ENCODE data around the gene CLN6. TPM values are rescaled to one million over a fixed set of nuclear protein-coding genes. Genes with fewer than 3 reads are reported as not detected.
A peak's percentile ranks its signal among the peaks of the same experiment; 100 is the strongest.

The CLN6 gene
- total and polyA plus RNA-seq, 2 experiments from 2014 or later: 3.8 to 17.4 TPM

GRCh38 chr15:68252925-68253534 is 23.5 kb upstream of the CLN6 start:
- H4K20me1 ChIP-seq (ENCODE audit: insufficient read depth): no peaks in the 10 kb centered on the region
- no peaks in the 10 kb centered on the region for H3K27me3 ChIP-seq (replicated peaks; ENCODE audit: insufficient read depth)
- 2% methylated on average over 7 of the region's 7 CpGs for WGBS, 2 experiments (ENCODE audit: low coverage in 1 of 2, low lambda C conversion rate in 2 of 2, missing lambda C conversion rate in 2 of 2)
- H2AFZ ChIP-seq: peak overlapping the region; percentile 12; the same call in 1 of the 2 replicates
- H3K9me2 ChIP-seq (ENCODE audit: insufficient read depth): no peaks in the 10 kb centered on the region
- H3K27ac ChIP-seq: no peak overlapping the region
- no peaks in the 10 kb centered on the region for H3F3A ChIP-seq (ENCODE audit: insufficient read depth)
- peak overlapping the region; percentile 38 for H3K4me2 ChIP-seq (ENCODE audit: unreplicated experiment)
- peaks cover 5% of the 10 kb centered on the region for H3K79me2 ChIP-seq (ENCODE audit: insufficient read depth)
- peak; percentile 87 for DNase-seq
- TF ChIP-seq EZH2phosphoT487 (IDR thresholded peaks at IDR 0.05; ENCODE audit: insufficient read depth, low read depth) (no peak), EZH2 (IDR thresholded peaks at IDR 0.05; ENCODE audit: insufficient read depth, poor library complexity, severe bottlenecking) (no peak)
- H3K9ac ChIP-seq: no peak overlapping the region
- in situ Hi-C loops (cut with MboI): no loop called here
- H3K36me3 ChIP-seq (ENCODE audit: low read depth): no peaks in the 10 kb centered on the region
- H3K4me1 ChIP-seq (ENCODE audit: insufficient read depth): peaks cover 12% of the 10 kb centered on the region
- H3K4me3 ChIP-seq: 0 out of 2 replicates have a peak overlapping the region, but pooled peaks have one; percentile 3
- no peaks in the 10 kb centered on the region for H3K9me3 ChIP-seq (ENCODE audit: low read depth)

DNA sequence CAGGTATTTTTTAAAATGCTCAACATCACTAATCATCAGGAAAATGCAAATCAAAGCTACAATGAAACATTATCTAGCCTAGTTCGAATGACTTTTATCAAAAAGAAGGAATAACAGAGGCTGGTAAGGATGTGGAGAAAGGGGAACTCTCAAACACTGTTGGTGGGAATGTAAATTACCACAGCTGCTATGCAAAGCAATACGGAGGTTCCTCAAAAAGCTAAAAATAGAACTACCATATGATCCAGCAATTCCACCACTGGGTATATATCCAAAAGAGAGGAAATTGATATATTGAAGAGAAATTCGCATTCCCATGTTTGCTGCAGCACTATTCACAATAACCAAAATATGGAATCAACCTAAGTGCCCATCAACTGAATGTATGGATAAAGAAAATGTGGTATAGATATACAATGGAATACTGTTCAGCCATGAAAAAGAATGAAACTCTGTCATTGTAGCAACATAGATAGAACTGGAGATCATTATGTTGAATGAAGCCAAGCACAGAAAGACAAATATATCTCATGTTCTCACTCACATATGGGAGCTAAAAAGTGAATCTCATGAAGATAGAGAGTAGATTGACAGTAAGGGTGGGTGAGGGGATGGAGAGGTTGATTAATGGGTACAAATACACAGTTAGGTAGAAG is 19.7 kb upstream of the CLN6 start:
- in situ Hi-C loops (cut with MboI): no loop called here
- WGBS, 2 experiments (ENCODE audit: low coverage in 1 of 2, low lambda C conversion rate in 2 of 2, missing lambda C conversion rate in 2 of 2): 66 to 74% methylated on average over 3 of the region's 3 CpGs
- TF ChIP-seq EZH2 (IDR thresholded peaks at IDR 0.05; ENCODE audit: insufficient read depth, poor library complexity, severe bottlenecking) (no peak), EZH2phosphoT487 (IDR thresholded peaks at IDR 0.05; ENCODE audit: insufficient read depth, low read depth) (no peak)

GRCh38 chr15:68244235-68244634 is 14.7 kb upstream of the CLN6 start:
- WGBS, 2 experiments (ENCODE audit: low coverage in 1 of 2, low lambda C conversion rate in 2 of 2, missing lambda C conversion rate in 2 of 2): 71 to 86% methylated on average over 1 of the region's 1 CpG
- Histone ChIP-seq H3K9me3 (ENCODE audit: low read depth) (peaks cover 4% of the 10 kb centered on the region), H4K20me1 (ENCODE audit: insufficient read depth) (no peaks in the 10 kb centered on the region), H3K27me3 (replicated peaks; ENCODE audit: insufficient read depth) (no peaks in the 10 kb centered on the region), H3K4me3 (no peak overlapping the region), H3F3A (ENCODE audit: insufficient read depth) (no peaks in the 10 kb centered on the region), H3K79me2 (ENCODE audit: insufficient read depth) (no peaks in the 10 kb centered on the region), H3K9ac (no peak overlapping the region), H2AFZ (no peak overlapping the region), H3K9me2 (ENCODE audit: insufficient read depth) (no peaks in the 10 kb centered on the region), H3K4me2 (ENCODE audit: unreplicated experiment) (no peak overlapping the region), H3K36me3 (ENCODE audit: low read depth) (no peaks in the 10 kb centered on the region), H3K27ac (no peak overlapping the region), H3K4me1 (ENCODE audit: insufficient read depth) (no peaks in the 10 kb centered on the region)
- no peak for TF ChIP-seq EZH2 (IDR thresholded peaks at IDR 0.05; ENCODE audit: insufficient read depth, poor library complexity, severe bottlenecking)
- TF ChIP-seq EZH2phosphoT487 (IDR thresholded peaks at IDR 0.05; ENCODE audit: insufficient read depth, low read depth): no peak
- in situ Hi-C loops (cut with MboI): no loop called here
- no peak for DNase-seq

More for the DNA sequence above, 19.7 kb upstream of the CLN6 start:
- Histone ChIP-seq H3K9me2 (ENCODE audit: insufficient read depth) (no peaks in the 10 kb centered on the region), H3K9me3 (ENCODE audit: low read depth) (peaks cover 4% of the 10 kb centered on the region), H3K27me3 (replicated peaks; ENCODE audit: insufficient read depth) (no peaks in the 10 kb centered on the region), H3K27ac (no peak overlapping the region), H2AFZ (no peak overlapping the region), H3F3A (ENCODE audit: insufficient read depth) (no peaks in the 10 kb centered on the region), H3K4me1 (ENCODE audit: insufficient read depth) (peaks cover 4% of the 10 kb centered on the region; the same call in 1 of the 2 replicates), H3K9ac (no peak overlapping the region), H3K79me2 (ENCODE audit: insufficient read depth) (peaks cover 5% of the 10 kb centered on the region), H4K20me1 (ENCODE audit: insufficient read depth) (no peaks in the 10 kb centered on the region), H3K4me2 (ENCODE audit: unreplicated experiment) (no peak overlapping the region), H3K4me3 (no peak overlapping the region), H3K36me3 (ENCODE audit: low read depth) (no peaks in the 10 kb centered on the region)
- no peak for DNase-seq

DNA sequence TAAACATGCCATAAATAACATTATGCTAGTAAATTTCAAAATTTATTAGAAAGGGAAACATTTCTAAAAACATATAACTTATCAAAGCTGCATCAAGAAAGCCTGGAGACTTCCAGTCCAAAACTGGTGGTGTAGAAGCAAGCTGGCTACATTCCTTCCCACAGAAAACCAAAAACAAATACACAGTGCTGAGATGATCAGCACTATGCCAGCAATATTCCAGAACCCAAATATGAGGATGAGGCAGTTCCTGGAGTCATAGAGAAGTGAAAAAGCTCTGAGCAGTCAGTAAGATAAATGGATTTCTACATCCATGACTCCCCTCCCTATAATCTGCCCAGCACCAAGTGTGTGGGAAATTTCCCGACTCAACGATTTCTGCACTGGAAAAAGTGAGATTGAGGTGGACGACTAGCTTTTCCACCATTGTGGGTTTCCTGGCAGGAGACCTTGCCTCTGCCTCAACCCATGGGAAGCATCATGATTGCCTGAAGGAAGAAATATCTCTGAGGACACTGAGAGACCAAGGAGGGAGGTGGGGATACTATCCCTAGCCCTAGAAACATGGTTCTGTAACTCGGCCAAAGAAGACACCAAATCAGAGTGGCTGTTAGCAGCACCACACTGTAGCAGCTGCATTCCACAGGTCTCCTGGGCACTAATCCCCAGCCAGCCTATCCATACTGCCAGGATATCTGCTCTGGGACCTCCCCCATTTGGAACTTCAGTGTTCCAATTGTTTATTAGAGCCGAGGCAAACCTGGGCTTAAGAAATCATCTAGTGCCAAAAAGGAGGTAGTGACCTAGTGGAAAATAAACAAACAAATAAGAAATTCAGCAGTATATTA is 11.8 kb upstream of the CLN6 start:
- no peak for TF ChIP-seq EZH2 (IDR thresholded peaks at IDR 0.05; ENCODE audit: insufficient read depth, poor library complexity, severe bottlenecking)
- TF ChIP-seq EZH2phosphoT487 (IDR thresholded peaks at IDR 0.05; ENCODE audit: insufficient read depth, low read depth): no peak
- Histone ChIP-seq H4K20me1 (ENCODE audit: insufficient read depth) (no peaks in the 10 kb centered on the region), H3K9me3 (ENCODE audit: low read depth) (peaks cover 4% of the 10 kb centered on the region), H3K4me3 (no peak overlapping the region), H3K9ac (no peak overlapping the region), H3K4me1 (ENCODE audit: insufficient read depth) (no peaks in the 10 kb centered on the region), H3K79me2 (ENCODE audit: insufficient read depth) (no peaks in the 10 kb centered on the region), H3K36me3 (ENCODE audit: low read depth) (no peaks in the 10 kb centered on the region), H3K4me2 (ENCODE audit: unreplicated experiment) (no peak overlapping the region), H3K9me2 (ENCODE audit: insufficient read depth) (no peaks in the 10 kb centered on the region), H3K27me3 (replicated peaks; ENCODE audit: insufficient read depth) (no peaks in the 10 kb centered on the region), H2AFZ (no peak overlapping the region), H3F3A (ENCODE audit: insufficient read depth) (no peaks in the 10 kb centered on the region), H3K27ac (no peak overlapping the region)
- DNase-seq: no peak
- in situ Hi-C loops (cut with MboI): no loop called here
- 66 to 80% methylated on average over 5 of the region's 5 CpGs for WGBS, 2 experiments (ENCODE audit: low coverage in 1 of 2, low lambda C conversion rate in 2 of 2, missing lambda C conversion rate in 2 of 2)

Data from GM23248 (cell line).